Measurements from ENCODE around the gene FAXDC2. TPM values are rescaled to one million over a fixed set of nuclear protein-coding genes. Genes with fewer than 3 reads are reported as not detected.

The FAXDC2 gene
- total and polyA plus RNA-seq, 2 of the 8 experiments (the other 6 are each of a cell fraction or from before 2014, with no cell fraction given), result 3.7 to 5.9 TPM

GRCh38 chr5:154824070-154824469, 26.3 kb downstream of the FAXDC2 start (continued):
- TF ChIP-seq CHD7 (IDR thresholded peaks at IDR 0.05; ENCODE audit: insufficient replicate concordance, low read length) (no peak), USF2 (IDR thresholded peaks at IDR 0.05; ENCODE audit: low read length) (no peak), CTBP2 (IDR thresholded peaks at IDR 0.05; ENCODE audit: borderline replicate concordance, insufficient read depth, insufficient read length, low read length) (no peak)
